IMR-90 (cell line): ENCODE data around the gene VPS41. TPM values are rescaled to one million over a fixed set of nuclear protein-coding genes. Genes with fewer than 3 reads are reported as not detected.

Experiments
- ATAC-seq: fragments of 200-7000 bp; cut with Tn5 transposase; 2 replicates; pipeline ENCODE4 v1.9.1; 2020; ENCODE audit warnings: low read depth, mild to moderate bottlenecking, moderate library complexity
- BruUV-seq: library from RNA; stranded (reverse); fragments of 400-500 nt; replicated peaks from 2 replicates; lab custom pipeline; 2021; lab: Mats Ljungman, UMichigan
- CTCF ChIA-PET: fragments of 300-600 bp; formaldehyde crosslinking; extraction: SDS; loops from one replicate; lab custom pipeline; 2021; ENCODE audit warnings: antibody characterized with exemption; lab: Yijun Ruan, JAX
- POLR2A ChIA-PET: fragments of 300-600 bp; sonication (Branson Sonifier 250); formaldehyde crosslinking; loops from one replicate; lab custom pipeline; 2022; ENCODE audit warnings: antibody characterized with exemption; ENCODE audit not compliant: unreplicated experiment; lab: Charles Lee
- DNase-seq: peaks from one replicate; pipeline ENCODE4 v3.0.0; 2013
- H2AFZ ChIP-seq: replicated peaks from 2 replicates; pipeline ENCODE3; 2013; ENCODE audit warnings: low read length, mild to moderate bottlenecking; ENCODE audit not compliant: poor library complexity
- H2AK5ac ChIP-seq: 2 replicates; pipeline ENCODE4 v1.6.1; 2013; ENCODE audit warnings: low read depth, low read length, inconsistent platforms
- H2AK9ac ChIP-seq: replicated peaks from 2 replicates; pipeline ENCODE3; 2013; ENCODE audit warnings: mild to moderate bottlenecking, low read depth, low read length, moderate library complexity; ENCODE audit not compliant: poor library complexity
- H2BK120ac ChIP-seq: 2 replicates; pipeline ENCODE4 v1.6.1; 2013; ENCODE audit warnings: low read depth, low read length, inconsistent platforms
- H2BK15ac ChIP-seq: 3 replicates; pipeline ENCODE4 v1.6.1; 2013; ENCODE audit warnings: low read depth, low read length, inconsistent platforms
- H2BK20ac ChIP-seq: 2 replicates; pipeline ENCODE4 v1.6.1; 2013; ENCODE audit warnings: low read depth, mild to moderate bottlenecking, inconsistent platforms, low read length, moderate library complexity
- H2BK5ac ChIP-seq: 2 replicates; pipeline ENCODE4 v1.6.1; 2013; ENCODE audit warnings: mild to moderate bottlenecking, low read depth, low read length, inconsistent platforms; ENCODE audit not compliant: poor library complexity, severe bottlenecking
- H3K14ac ChIP-seq: replicated peaks from 2 replicates; pipeline ENCODE4 v1.6.1; 2013; ENCODE audit warnings: low read depth, low read length, inconsistent platforms
- H3K18ac ChIP-seq: 2 replicates; pipeline ENCODE4 v1.6.1; 2013; ENCODE audit warnings: low read depth, low read length, control low read depth
- H3K23ac ChIP-seq: 2 replicates; pipeline ENCODE4 v1.6.1; 2013; ENCODE audit warnings: low read depth, low read length, inconsistent platforms
- H3K27ac ChIP-seq: 2 replicates; pipeline ENCODE4 v1.5.1; 2013; ENCODE audit warnings: mild to moderate bottlenecking, control low read depth, low read length; ENCODE audit not compliant: insufficient read depth
- H3K27me3 ChIP-seq: 2 replicates; pipeline ENCODE4 v1.6.1; 2013; ENCODE audit warnings: low read length; ENCODE audit not compliant: control insufficient read depth, insufficient read depth
- H3K36me3 ChIP-seq: 2 replicates; pipeline ENCODE4 v1.6.1; 2013; ENCODE audit warnings: low read length, mixed read lengths; ENCODE audit not compliant: control insufficient read depth, insufficient read depth
- H3K4ac ChIP-seq: 2 replicates; pipeline ENCODE4 v1.6.1; 2013; ENCODE audit warnings: low read depth, low read length, inconsistent platforms
- H3K4me1 ChIP-seq: 2 replicates; pipeline ENCODE4 v1.6.1; 2013; ENCODE audit warnings: low read length, mixed read lengths; ENCODE audit not compliant: control insufficient read depth, insufficient read depth
- H3K4me2 ChIP-seq: 2 replicates; pipeline ENCODE4 v1.6.1; 2013; ENCODE audit warnings: low read depth, mild to moderate bottlenecking, control low read depth, low read length, moderate library complexity
- H3K4me3 ChIP-seq: 2 replicates; pipeline ENCODE4 v1.5.1; 2013; ENCODE audit warnings: low read depth, mild to moderate bottlenecking, control low read depth, low read length, moderate library complexity; ENCODE audit not compliant: insufficient read depth
- H3K56ac ChIP-seq: 2 replicates; pipeline ENCODE4 v1.6.1; 2013; ENCODE audit warnings: low read length, inconsistent platforms; ENCODE audit not compliant: insufficient read depth; ENCODE audit errors: extremely low read depth
- H3K79me1 ChIP-seq, 2 experiments: 2 replicates each; pipeline ENCODE4 v1.6.1; 2013; ENCODE audit warnings: low read length in 2 of 2, inconsistent platforms in 1 of 2, low read depth in 1 of 2
- H3K9ac ChIP-seq: 2 replicates; pipeline ENCODE4 v1.6.1; 2013; ENCODE audit warnings: low read depth, low read length, control low read depth
- H3K9me1 ChIP-seq: 2 replicates; pipeline ENCODE4 v1.6.1; 2013; ENCODE audit warnings: low read length, inconsistent platforms; ENCODE audit not compliant: insufficient read depth
- H3K9me3 ChIP-seq: 2 replicates; pipeline ENCODE4 v1.6.1; 2013; ENCODE audit warnings: low read length; ENCODE audit not compliant: control insufficient read depth, insufficient read depth
- H4K20me1 ChIP-seq: 2 replicates; pipeline ENCODE4 v1.6.1; 2013; ENCODE audit warnings: low read length, inconsistent platforms; ENCODE audit not compliant: insufficient read depth
- H4K5ac ChIP-seq: 2 replicates; pipeline ENCODE4 v1.6.1; 2013; ENCODE audit warnings: mild to moderate bottlenecking, low read depth, low read length, control low read depth
- H4K8ac ChIP-seq, 2 experiments: 2 replicates each; pipeline ENCODE4 v1.6.1; 2013; ENCODE audit warnings: low read depth in 2 of 2, low read length in 2 of 2, control low read depth in 1 of 2, inconsistent platforms in 1 of 2
- H4K91ac ChIP-seq: 2 replicates; pipeline ENCODE4 v1.6.1; 2013; ENCODE audit warnings: low read depth, low read length, inconsistent platforms; ENCODE audit not compliant: insufficient read depth
- BHLHE40 ChIP-seq: fragments of 150-350 bp; IDR thresholded peaks from 2 replicates; pipeline ENCODE4 v1.6.1; 2016; ENCODE audit warnings: mild to moderate bottlenecking, low read depth, low read length
- CEBPB ChIP-seq: IDR thresholded peaks from 2 replicates; pipeline ENCODE4 v1.6.1; 2012; ENCODE audit warnings: low read depth, low read length, improper control_type of control experiment
- MAFK ChIP-seq: IDR thresholded peaks from 2 replicates; pipeline ENCODE4 v1.6.1; 2012; ENCODE audit warnings: low read depth, low read length, improper control_type of control experiment
- RFX5 ChIP-seq: IDR thresholded peaks from 2 replicates; pipeline ENCODE4 v1.8.0; 2012; ENCODE audit warnings: low read depth, mild to moderate bottlenecking, low read length, moderate library complexity
- SMC3 ChIP-seq: fragments of 150-350 bp; IDR thresholded peaks from 2 replicates; pipeline ENCODE4 v1.6.1; 2016; ENCODE audit warnings: low read depth, mild to moderate bottlenecking, antibody characterized with exemption, low read length, moderate library complexity
- WGBS, 2 experiments: methylation state at CpG; one replicate each; pipeline versions ENCODE4 v1.1.5 to v1.1.7; 2013; ENCODE audit warnings: missing lambda C conversion rate in 2 of 2; ENCODE audit not compliant: insufficient read length in 1 of 2; ENCODE audit errors: extremely low coverage in 2 of 2; 5-methylcytosine and 5-hydroxymethylcytosine counted together
- dilution Hi-C: fragments of 300-500 bp; cut with HindIII; formaldehyde crosslinking; loops from one replicate; pipeline ENCODE4 v1.14.3; 2018; ENCODE audit warnings: low sequenced_read_pairs; ENCODE audit not compliant: unreplicated experiment
- in situ Hi-C: fragments of 300-500 bp; cut with MboI; formaldehyde crosslinking; loops from 3 replicates; pipeline ENCODE4 v1.14.3; 2019; ENCODE audit warnings: low sequenced_read_pairs, inconsistent platforms, mixed read lengths
- intact Hi-C: fragments of 100-400 bp; cut with micrococcal nuclease; formaldehyde crosslinking; loops from 2 replicates; pipeline ENCODE4 v1.10.0; 2022
- polyA plus RNA-seq, 3 experiments: library from polyadenylated mRNA; depleted of rRNA; stranded (reverse); fragments of >200 nt; gene quantifications; 2 replicates each; pipeline ENCODE4 v1.2.3, GENCODE V29; 2012; ENCODE audit warnings: low replicate concordance in 1 of 3
- total RNA-seq: library from RNA; depleted of rRNA; stranded (reverse); fragments of >200 nt; gene quantifications from 2 replicates; pipeline ENCODE4 v1.2.3, GENCODE V29; 2012
- TF ChIP-seq, protein P1 (sequence below): conservative IDR thresholded peaks from 2 replicates; pipeline ENCODE4 v1.5.1; 2012; ENCODE audit warnings: mild to moderate bottlenecking, low read depth, low read length, improper control_type of control experiment

VPS41 gene
- total and polyA plus RNA-seq, 2 of the 4 experiments (the other 2 are of a cell fraction): 16.0 to 28.0 TPM

DNA sequence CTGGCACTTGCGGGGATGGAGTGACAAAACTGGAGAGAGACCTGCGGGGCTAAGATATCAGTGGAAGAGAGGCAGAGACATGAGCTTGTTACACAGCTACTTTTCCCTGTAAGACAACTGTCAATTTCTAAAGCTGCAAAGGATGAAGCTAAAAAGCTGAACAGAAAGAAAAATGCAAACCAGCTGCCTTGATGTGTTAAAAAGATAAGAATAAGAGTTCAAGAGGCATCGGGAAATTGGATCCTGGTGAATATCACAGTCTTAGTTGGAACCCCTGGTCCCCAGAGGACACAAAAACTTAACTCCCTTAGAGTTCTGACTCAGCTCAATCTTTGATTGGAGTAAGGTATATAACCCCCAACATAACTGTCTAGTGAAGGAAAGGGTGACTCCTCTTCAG is 38.8 kb downstream of the VPS41 start:
- intact Hi-C loops: no loop called here
- H3K4me1 ChIP-seq: no peaks in the 10 kb centered on the region

More for the DNA sequence above, 38.8 kb downstream of the VPS41 start:
- Histone ChIP-seq H3K4me2 (no peak overlapping the region), H2AK5ac (no peak overlapping the region), H3K27ac (no peak overlapping the region), H3K79me1 (peaks cover 0 to 3% of the 10 kb centered on the region in 2 experiments; a peak in 3 of 4 replicates), H4K8ac (no peak overlapping the region), H3K9me3 (no peaks in the 10 kb centered on the region), H3K27me3 (no peaks in the 10 kb centered on the region), H3K4me3 (no peak overlapping the region), H4K20me1 (no peaks in the 10 kb centered on the region), H3K4ac (no peak overlapping the region), H4K91ac (no peak overlapping the region), H3K23ac (no peak overlapping the region), H3K56ac (no peak overlapping the region), H2BK15ac (no peak overlapping the region), H2BK5ac (no peak overlapping the region), H2AFZ (no peak overlapping the region), H2BK120ac (no peak overlapping the region), H2AK9ac (peak overlapping the region; percentile 46), H3K9ac (no peak overlapping the region), H3K36me3 (peaks cover 9% of the 10 kb centered on the region), H3K14ac (no peak overlapping the region), H3K9me1 (peaks cover 3% of the 10 kb centered on the region; the same call in 1 of the 2 replicates), H2BK20ac (no peak overlapping the region), H4K5ac (no peak overlapping the region), H3K18ac (no peak overlapping the region)
- no peak for DNase-seq
- TF ChIP-seq, protein P1, sequence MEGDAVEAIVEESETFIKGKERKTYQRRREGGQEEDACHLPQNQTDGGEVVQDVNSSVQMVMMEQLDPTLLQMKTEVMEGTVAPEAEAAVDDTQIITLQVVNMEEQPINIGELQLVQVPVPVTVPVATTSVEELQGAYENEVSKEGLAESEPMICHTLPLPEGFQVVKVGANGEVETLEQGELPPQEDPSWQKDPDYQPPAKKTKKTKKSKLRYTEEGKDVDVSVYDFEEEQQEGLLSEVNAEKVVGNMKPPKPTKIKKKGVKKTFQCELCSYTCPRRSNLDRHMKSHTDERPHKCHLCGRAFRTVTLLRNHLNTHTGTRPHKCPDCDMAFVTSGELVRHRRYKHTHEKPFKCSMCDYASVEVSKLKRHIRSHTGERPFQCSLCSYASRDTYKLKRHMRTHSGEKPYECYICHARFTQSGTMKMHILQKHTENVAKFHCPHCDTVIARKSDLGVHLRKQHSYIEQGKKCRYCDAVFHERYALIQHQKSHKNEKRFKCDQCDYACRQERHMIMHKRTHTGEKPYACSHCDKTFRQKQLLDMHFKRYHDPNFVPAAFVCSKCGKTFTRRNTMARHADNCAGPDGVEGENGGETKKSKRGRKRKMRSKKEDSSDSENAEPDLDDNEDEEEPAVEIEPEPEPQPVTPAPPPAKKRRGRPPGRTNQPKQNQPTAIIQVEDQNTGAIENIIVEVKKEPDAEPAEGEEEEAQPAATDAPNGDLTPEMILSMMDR: no peak
- TF ChIP-seq MAFK (no peak), CEBPB (no peak), RFX5 (no peak), SMC3 (no peak), BHLHE40 (no peak)
- POLR2A ChIA-PET: no interaction called here
- 100% methylated on average over 1 of the region's 3 CpGs; no CpG with 5 or more reads in 1 of the 2 experiments for WGBS, 2 experiments
- no TSS peak for BruUV-seq
- in situ Hi-C loops (no loop called here), dilution Hi-C loops (no loop called here)
- CTCF ChIA-PET: interaction anchor here (0.7 kb wide), 1 partner anchor 26 kb away, joined by 3 read pairs; no protein-coding TSS in a partner anchor
- no peak for ATAC-seq
